ENCODE data around the gene CSTA. TPM values are rescaled to one million over a fixed set of nuclear protein-coding genes. Genes with fewer than 3 reads are reported as not detected.

CSTA gene
- total RNA-seq, 1 donor from 2014 or later = 3.6 TPM

- DNase-seq (ENCODE audit: low spot score) = no peak
Measured at GRCh38 chr3:122377975-122378374, 52.9 kb downstream of the CSTA start.

GRCh38 chr3:122382888-122383666 is 58.0 kb downstream of the CSTA start, which contains the start of gene MIX23:
MIX23 (minus strand) TSS chr3:122383231; CDS start chr3:122383224, 7 bp downstream.
- DNase-seq (ENCODE audit: low spot score) = peak; percentile 87

- peak; percentile 95 for DNase-seq (ENCODE audit: low spot score)
Measured at GRCh38 chr3:122383771-122384697, 59.0 kb downstream of the CSTA start, which contains the start of gene FAM162A. FAM162A (plus strand) TSS chr3:122384182; CDS start chr3:122384266, 84 bp downstream.

GRCh38 chr3:122387709-122388108 is 62.7 kb downstream of the CSTA start:
- no peak for DNase-seq (ENCODE audit: low spot score)

GRCh38 chr3:122389197-122389596 is 64.1 kb downstream of the CSTA start:
- DNase-seq (ENCODE audit: low spot score) = no peak

GRCh38 chr3:122389892-122390291 is 64.8 kb downstream of the CSTA start:
- no peak for DNase-seq (ENCODE audit: low spot score)

GRCh38 chr3:122390665-122391064 is 65.6 kb downstream of the CSTA start:
- DNase-seq (ENCODE audit: low spot score) = no peak

Other genes with a start within 250 kb of the CSTA start
- gene CASR, start 141.6 kb upstream of the CSTA start, total RNA-seq = 54.0 TPM
- gene MIX23, start 58.0 kb downstream of the CSTA start, total RNA-seq = 23.3 TPM
- gene FAM162A, start 58.9 kb downstream of the CSTA start, total RNA-seq = 83.0 TPM
- gene WDR5B, start 90.8 kb downstream of the CSTA start, total RNA-seq = 6.5 TPM
- 55.2 TPM for gene KPNA1, start 189.7 kb downstream of the CSTA start, total RNA-seq
- 29.6 TPM for gene PARP9, start 239.1 kb downstream of the CSTA start, total RNA-seq
- gene DTX3L, start 239.1 kb downstream of the CSTA start, total RNA-seq = 39.9 TPM